Subcutaneous abdominal adipose tissue (tissue), 5 donors: ENCODE measurements around the gene SYK.

Experiments used
- H3K27ac ChIP-seq: one replicate; pipeline ENCODE4 v1.7.0; 2013; ENCODE audit warnings: low read depth, mild to moderate bottlenecking, inconsistent platforms, low read length, moderate library complexity
- H3K27me3 ChIP-seq, 5 donors: one replicate each; pipeline ENCODE4 v1.7.0; 2013; ENCODE audit warnings: low read length in 5 of 5, inconsistent platforms in 1 of 5; ENCODE audit not compliant: control insufficient read depth in 5 of 5, insufficient read depth in 4 of 5
- H3K36me3 ChIP-seq, 5 donors: one replicate each; pipeline ENCODE4 v1.7.0; 2013; ENCODE audit warnings: low read length in 5 of 5; ENCODE audit not compliant: control insufficient read depth in 5 of 5, insufficient read depth in 5 of 5
- H3K4me1 ChIP-seq, 5 donors: one replicate each; pipeline ENCODE4 v1.7.0; 2013; ENCODE audit warnings: low read length in 5 of 5, mild to moderate bottlenecking in 3 of 5, moderate library complexity in 1 of 5; ENCODE audit not compliant: control insufficient read depth in 5 of 5, insufficient read depth in 5 of 5
- H3K4me3 ChIP-seq, 5 donors: one replicate each; pipeline ENCODE4 v1.7.0; 2013; ENCODE audit warnings: low read length in 5 of 5, low read depth in 1 of 5
- H3K9ac ChIP-seq, 5 donors: one replicate each; pipeline ENCODE4 v1.7.0; 2013; ENCODE audit warnings: low read length in 5 of 5, mild to moderate bottlenecking in 4 of 5, moderate library complexity in 3 of 5
- H3K9me3 ChIP-seq, 5 donors: one replicate each; pipeline ENCODE4 v1.7.0; 2013; ENCODE audit warnings: low read length in 5 of 5; ENCODE audit not compliant: control insufficient read depth in 5 of 5
- donor health status: healthy.
- donor health status: healthy.
- donor health status: healthy.
- donor health status: healthy.
- donor health status: healthy.

SYK gene

GRCh38 chr9:90807006-90807405 is 5.4 kb downstream of the SYK start:
- Histone ChIP-seq H3K4me1 (peaks cover 0 to 20% (median 4%) of the 10 kb centered on the region in 5 donors), H3K36me3 (no peaks in the 10 kb centered on the region), H3K27me3 (peaks cover 0 to 17% (median 11%) of the 10 kb centered on the region in 5 donors), H3K9ac (no peak overlapping the region), H3K27ac (no peak overlapping the region), H3K4me3 (no peak overlapping the region), H3K9me3 (no peaks in the 10 kb centered on the region)

- peaks cover 0 to 19% (median 4%) of the 10 kb centered on the region in 5 donors for H3K4me1 ChIP-seq
Observed at GRCh38 chr9:90808398-90808797, 6.8 kb downstream of the SYK start.

GRCh38 chr9:90808890-90809685 is 7.5 kb downstream of the SYK start:
- Histone ChIP-seq H3K9me3 (no peaks in the 10 kb centered on the region), H3K9ac (no peak overlapping the region), H3K4me3 (no peak overlapping the region), H3K27me3 (peaks cover 0 to 16% (median 8%) of the 10 kb centered on the region in 5 donors), H3K27ac (no peak overlapping the region), H3K4me1 (peaks cover 0 to 19% (median 4%) of the 10 kb centered on the region in 5 donors), H3K36me3 (no peaks in the 10 kb centered on the region)

More at GRCh38 chr9:90808398-90808797, 6.8 kb downstream of the SYK start:
- no peak overlapping the region for H3K4me3 ChIP-seq
- no peak overlapping the region for H3K27ac ChIP-seq
- no peak overlapping the region for H3K9ac ChIP-seq
- H3K36me3 ChIP-seq: no peaks in the 10 kb centered on the region
- H3K9me3 ChIP-seq: no peaks in the 10 kb centered on the region
- H3K27me3 ChIP-seq: peaks cover 0 to 16% (median 8%) of the 10 kb centered on the region in 5 donors

- Histone ChIP-seq H3K27me3 (peaks cover 0 to 16% (median 8%) of the 10 kb centered on the region in 5 donors), H3K27ac (no peak overlapping the region), H3K36me3 (no peaks in the 10 kb centered on the region), H3K9ac (no peak overlapping the region), H3K9me3 (no peaks in the 10 kb centered on the region), H3K4me1 (peaks cover 0 to 32% (median 5%) of the 10 kb centered on the region in 5 donors), H3K4me3 (no peak overlapping the region)
Observed at GRCh38 chr9:90810691-90811090, 9.1 kb downstream of the SYK start.

- Histone ChIP-seq H3K4me1 (peaks cover 0 to 36% (median 5%) of the 10 kb centered on the region in 5 donors), H3K27ac (no peak overlapping the region), H3K27me3 (peaks cover 0 to 16% (median 8%) of the 10 kb centered on the region in 5 donors)
Observed at GRCh38 chr9:90813046-90813445, 11.4 kb downstream of the SYK start.

GRCh38 chr9:90813523-90813922 is 11.9 kb downstream of the SYK start:
- peaks cover 0 to 13% (median 6%) of the 10 kb centered on the region in 5 donors for H3K27me3 ChIP-seq
- H3K4me1 ChIP-seq: peaks cover 0 to 32% (median 4%) of the 10 kb centered on the region in 5 donors
- no peak overlapping the region for H3K27ac ChIP-seq
- H3K9ac ChIP-seq: no peak overlapping the region
- H3K4me3 ChIP-seq: no peak overlapping the region
- no peaks in the 10 kb centered on the region for H3K36me3 ChIP-seq
- H3K9me3 ChIP-seq: no peaks in the 10 kb centered on the region

More at GRCh38 chr9:90813046-90813445, 11.4 kb downstream of the SYK start:
- no peaks in the 10 kb centered on the region for H3K9me3 ChIP-seq
- H3K36me3 ChIP-seq: no peaks in the 10 kb centered on the region
- no peak overlapping the region for H3K4me3 ChIP-seq
- no peak overlapping the region for H3K9ac ChIP-seq

- Histone ChIP-seq H3K27me3 (peaks cover 0 to 10% (median 3%) of the 10 kb centered on the region in 5 donors), H3K27ac (no peak overlapping the region), H3K9ac (no peak overlapping the region), H3K9me3 (no peaks in the 10 kb centered on the region), H3K36me3 (no peaks in the 10 kb centered on the region), H3K4me1 (peaks cover 0 to 24% (median under 1%) of the 10 kb centered on the region in 5 donors), H3K4me3 (no peak overlapping the region)
Observed at GRCh38 chr9:90814355-90814754, 12.7 kb downstream of the SYK start.

GRCh38 chr9:90815183-90815943 is 13.7 kb downstream of the SYK start:
- H3K4me3 ChIP-seq: no peak overlapping the region
- no peaks in the 10 kb centered on the region for H3K9me3 ChIP-seq
- peaks cover 0 to 19% (median 0%) of the 10 kb centered on the region in 5 donors for H3K4me1 ChIP-seq
- H3K27me3 ChIP-seq: peaks cover 0 to 2% (median 0%) of the 10 kb centered on the region in 5 donors
- no peak overlapping the region for H3K9ac ChIP-seq
- H3K27ac ChIP-seq: no peak overlapping the region
- no peaks in the 10 kb centered on the region for H3K36me3 ChIP-seq

- no peaks in the 10 kb centered on the region for H3K9me3 ChIP-seq
- H3K9ac ChIP-seq: no peak overlapping the region
- H3K27me3 ChIP-seq: peaks cover 0 to 2% (median 0%) of the 10 kb centered on the region in 5 donors
- no peak overlapping the region for H3K4me3 ChIP-seq
- no peaks in the 10 kb centered on the region for H3K36me3 ChIP-seq
- H3K27ac ChIP-seq: no peak overlapping the region
- peaks cover 0 to 19% (median 0%) of the 10 kb centered on the region in 5 donors for H3K4me1 ChIP-seq
Observed at GRCh38 chr9:90815944-90816357, 14.3 kb downstream of the SYK start.

- no peak overlapping the region for H3K9ac ChIP-seq
- H3K27me3 ChIP-seq: peaks cover 0 to 2% (median 0%) of the 10 kb centered on the region in 5 donors
- no peak overlapping the region for H3K4me3 ChIP-seq
- no peaks in the 10 kb centered on the region for H3K36me3 ChIP-seq
- H3K4me1 ChIP-seq: peaks cover 0 to 19% (median 0%) of the 10 kb centered on the region in 5 donors
- H3K27ac ChIP-seq: no peak overlapping the region
- no peaks in the 10 kb centered on the region for H3K9me3 ChIP-seq
Observed at GRCh38 chr9:90816690-90817089, 15.1 kb downstream of the SYK start.
